Cardiac fibroblast (primary cell): ENCODE data around the gene UBE2QL1.
A peak's percentile ranks its signal among the peaks of the same experiment; 100 is the strongest.

ENCODE experiments used
- DNase-seq, 2 donors: peaks; one replicate each; pipeline versions ENCODE4 v3.0.0 to v3.0.0-alpha.2; 2010; ENCODE audit warnings: low read depth in 2 of 2
- H3K4me3 ChIP-seq, 2 donors: replicated peaks in 1 of 2; 1 replicate in 1 of 2; 2 replicates in 1 of 2; pipeline ENCODE4 v1.5.1; 2011; ENCODE audit warnings: low read depth in 2 of 2, low read length in 2 of 2, mild to moderate bottlenecking in 2 of 2, moderate library complexity in 1 of 2
- CTCF ChIP-seq: IDR thresholded peaks from one replicate; pipeline ENCODE4 v1.5.1; 2011; ENCODE audit warnings: low read depth, mild to moderate bottlenecking, low read length, inconsistent platforms

Gene UBE2QL1

GRCh38 chr5:6522923-6523322, 74.3 kb downstream of the UBE2QL1 start:
- no peak overlapping the region for H3K4me3 ChIP-seq
- no peak for DNase-seq
- no peak for TF ChIP-seq CTCF

GRCh38 chr5:6525422-6525821, 76.8 kb downstream of the UBE2QL1 start:
- DNase-seq: no peak
- no peak for TF ChIP-seq CTCF
- no peak overlapping the region for H3K4me3 ChIP-seq

- no peak overlapping the region for H3K4me3 ChIP-seq
- DNase-seq: peak in 1 of 2 donors; percentile 1
- peak; percentile 7 for TF ChIP-seq CTCF
Measured at GRCh38 chr5:6525910-6526309, 77.3 kb downstream of the UBE2QL1 start.

- DNase-seq: no peak
- TF ChIP-seq CTCF: no peak
Measured at GRCh38 chr5:6527749-6528455, 79.2 kb downstream of the UBE2QL1 start.

GRCh38 chr5:6535594-6535993, 86.9 kb downstream of the UBE2QL1 start:
- no peak overlapping the region for H3K4me3 ChIP-seq
- TF ChIP-seq CTCF: no peak
- DNase-seq: no peak

More at GRCh38 chr5:6527749-6528455, 79.2 kb downstream of the UBE2QL1 start:
- no peak overlapping the region for H3K4me3 ChIP-seq

GRCh38 chr5:6539060-6539459, 90.4 kb downstream of the UBE2QL1 start:
- TF ChIP-seq CTCF: no peak
- DNase-seq: no peak
- no peak overlapping the region for H3K4me3 ChIP-seq
